HFFc6 (cell line): ENCODE results near the gene ZSCAN12. TPM values are rescaled to one million over a fixed set of nuclear protein-coding genes. Genes with fewer than 3 reads are reported as not detected.

Experiments used
- DNase-seq: peaks from one replicate; pipeline ENCODE4 v3.0.0-alpha.2; 2018
- H3K27ac Mint-ChIP-seq: 2 replicates; pipeline ENCODE4 v1.8.0; 2020; ENCODE audit warnings: mild to moderate bottlenecking, mixed read lengths
- H3K27me3 Mint-ChIP-seq: 2 replicates; pipeline ENCODE4 v1.8.0; 2021; ENCODE audit warnings: mild to moderate bottlenecking, moderate library complexity, mixed read lengths; ENCODE audit not compliant: insufficient read depth
- H3K36me3 Mint-ChIP-seq: 2 replicates; pipeline ENCODE4 v1.8.0; 2021; ENCODE audit warnings: low read depth, mixed read lengths
- H3K4me1 Mint-ChIP-seq: 2 replicates; pipeline ENCODE4 v1.8.0; 2020; ENCODE audit warnings: low read depth, mixed read lengths
- H3K4me3 Mint-ChIP-seq: 2 replicates; pipeline ENCODE4 v1.8.0; 2020; ENCODE audit warnings: mild to moderate bottlenecking, moderate library complexity, mixed read lengths
- H3K9me3 Mint-ChIP-seq: 2 replicates; pipeline ENCODE4 v1.8.0; 2020; ENCODE audit warnings: mild to moderate bottlenecking, mixed read lengths
- CTCF ChIP-seq: fragments of 200-600 bp; sonication (generic); IDR thresholded peaks from 2 replicates; pipeline ENCODE4 v1.5.0; 2021; ENCODE audit warnings: antibody characterized with exemption, mild to moderate bottlenecking
- total RNA-seq, 6 experiments: library from RNA; stranded (reverse); fragmentation: NEBNext Ultra II Directional; extraction: Animal tissue kit (Norgen Biotek cat#: 25700); gene quantifications; 2 replicates in 1 of 6; 3 replicates in 5 of 6; pipeline ENCODE4 v1.2.3, GENCODE V29; 2021

The ZSCAN12 gene
- total RNA-seq, 6 experiments from 2014 or later, result 2.4 to 3.1 (median 2.8) TPM

GRCh38 chr6:28424163-28424562 is 24.6 kb upstream of the ZSCAN12 start:
- H3K4me3 Mint-ChIP-seq, result no peak overlapping the region
- no peak overlapping the region for H3K27ac Mint-ChIP-seq
- no peak for DNase-seq
- H3K27me3 Mint-ChIP-seq, result no peaks in the 10 kb centered on the region
- H3K36me3 Mint-ChIP-seq, result peaks cover 5% of the 10 kb centered on the region; the same call in 1 of the 2 replicates
- TF ChIP-seq CTCF, result no peak
- H3K4me1 Mint-ChIP-seq, result no peaks in the 10 kb centered on the region; the same call in 1 of the 2 replicates
- no peaks in the 10 kb centered on the region; the same call in 1 of the 2 replicates for H3K9me3 Mint-ChIP-seq

- H3K36me3 Mint-ChIP-seq, result peaks cover 5% of the 10 kb centered on the region; the same call in 1 of the 2 replicates
- DNase-seq, result no peak
- no peak for TF ChIP-seq CTCF
These were observed 24.0 kb upstream of the ZSCAN12 start for GRCh38 chr6:28423546-28423945.

GRCh38 chr6:28413681-28414080 is 14.1 kb upstream of the ZSCAN12 start:
- Mint-ChIP-seq H3K27ac (no peak overlapping the region), H3K36me3 (no peaks in the 10 kb centered on the region), H3K4me3 (no peak overlapping the region), H3K27me3 (no peaks in the 10 kb centered on the region; the same call in none of the 2 replicates), H3K9me3 (no peaks in the 10 kb centered on the region), H3K4me1 (no peaks in the 10 kb centered on the region)
- TF ChIP-seq CTCF, result no peak
- DNase-seq, result no peak

More at GRCh38 chr6:28423546-28423945, 24.0 kb upstream of the ZSCAN12 start:
- Mint-ChIP-seq H3K4me3 (no peak overlapping the region), H3K27ac (no peak overlapping the region), H3K4me1 (no peaks in the 10 kb centered on the region; the same call in 1 of the 2 replicates), H3K27me3 (no peaks in the 10 kb centered on the region), H3K9me3 (no peaks in the 10 kb centered on the region; the same call in 1 of the 2 replicates)

GRCh38 chr6:28410767-28411166 is 11.2 kb upstream of the ZSCAN12 start:
- Mint-ChIP-seq H3K27ac (no peak overlapping the region), H3K4me1 (no peaks in the 10 kb centered on the region), H3K4me3 (no peak overlapping the region), H3K36me3 (no peaks in the 10 kb centered on the region), H3K9me3 (no peaks in the 10 kb centered on the region), H3K27me3 (no peaks in the 10 kb centered on the region; the same call in none of the 2 replicates)
- no peak for TF ChIP-seq CTCF
- no peak for DNase-seq

GRCh38 chr6:28408076-28408802 is 8.7 kb upstream of the ZSCAN12 start:
- DNase-seq, result no peak
- H3K4me3 Mint-ChIP-seq, result no peak overlapping the region
- no peak for TF ChIP-seq CTCF
- H3K9me3 Mint-ChIP-seq, result no peaks in the 10 kb centered on the region
- no peaks in the 10 kb centered on the region; the same call in none of the 2 replicates for H3K27me3 Mint-ChIP-seq
- H3K27ac Mint-ChIP-seq, result no peak overlapping the region
- no peaks in the 10 kb centered on the region for H3K36me3 Mint-ChIP-seq
- no peaks in the 10 kb centered on the region for H3K4me1 Mint-ChIP-seq
